Gastrocnemius medialis (tissue), 4 donors: ENCODE data around the gene CHID1. TPM values are rescaled to one million over a fixed set of nuclear protein-coding genes. Genes with fewer than 3 reads are reported as not detected.

Experiments used
- ATAC-seq, 2 donors: fragments of 150-250 bp; one replicate each; pipeline ENCODE4 v1.9.1; 2016
- DNase-seq, 2 donors: peaks; one replicate each; pipeline ENCODE4 v3.0.0-alpha.2; 2019
- H3K27ac ChIP-seq, 4 donors: fragments of 200-600 bp; sonication (generic); 1 replicate in 1 of 4; 2 replicates in 3 of 4; pipeline ENCODE4 v1.5.1; 2016 to 2018; ENCODE audit warnings: mild to moderate bottlenecking in 2 of 4, moderate library complexity in 1 of 4
- H3K27me3 ChIP-seq, 3 donors: fragments of 200-600 bp; sonication (generic) in 2 of 3; 1 replicate in 1 of 3; 2 replicates in 2 of 3; pipeline versions ENCODE4 v1.5.1 to v1.6.0; 2016 to 2019; ENCODE audit warnings: mild to moderate bottlenecking in 1 of 3, moderate library complexity in 1 of 3
- H3K36me3 ChIP-seq, 2 donors: fragments of 200-600 bp; sonication (generic) in 1 of 2; one replicate each; pipeline ENCODE4 v1.5.1; 2017 to 2018
- H3K4me1 ChIP-seq, 2 donors: fragments of 200-600 bp; sonication (generic) in 1 of 2; one replicate each; pipeline ENCODE4 v1.5.1; 2016 to 2017; ENCODE audit warnings: mild to moderate bottlenecking in 2 of 2
- H3K4me3 ChIP-seq, 4 donors: fragments of 200-600 bp; sonication (generic) in 3 of 4; 1 replicate in 1 of 4; 2 replicates in 3 of 4; pipeline ENCODE4 v1.5.1; 2016 to 2019; ENCODE audit warnings: mild to moderate bottlenecking in 2 of 4
- H3K9me3 ChIP-seq, 3 donors: fragments of 200-600 bp; sonication (generic) in 2 of 3; 1 replicate in 1 of 3; 2 replicates in 2 of 3; pipeline ENCODE4 v1.5.1; 2016 to 2019
- CTCF ChIP-seq, 5 experiments: fragments of 450-650 bp in 3 of 5; fragments of 200-600 bp in 2 of 5; sonication (generic) in 2 of 5; IDR thresholded peaks in 4 of 5; conservative IDR thresholded peaks in 1 of 5; 1 replicate in 4 of 5; 2 replicates in 1 of 5; pipeline ENCODE4 v1.5.1; 2016 to 2019; ENCODE audit warnings: antibody characterized with exemption in 5 of 5, mild to moderate bottlenecking in 3 of 5, moderate library complexity in 3 of 5
- POLR2A ChIP-seq, 2 donors: fragments of 450-650 bp; IDR thresholded peaks; one replicate each; pipeline ENCODE4 v1.6.1; 2017; ENCODE audit warnings: antibody characterized with exemption in 2 of 2, mild to moderate bottlenecking in 2 of 2, moderate library complexity in 2 of 2
- in situ Hi-C, 4 donors: fragments of 200-750 bp; cut with MboI; loops; one replicate each; pipeline versions ENCODE4 v1.15.0 to v1.8.0; 2017; ENCODE audit warnings: low sequenced_read_pairs in 4 of 4
- intact Hi-C: fragments of 100-400 bp; cut with DNase I; formaldehyde crosslinking; loops from one replicate; pipeline ENCODE4 v1.15.1; 2023; ENCODE audit warnings: low total_unique reads
- total RNA-seq, 4 donors: library from RNA; depleted of rRNA; stranded (reverse); fragments of >200 nt; gene quantifications; one replicate each; pipeline versions ENCODE4 v1.1.0 to v1.2.3, GENCODE V29; 2016

Gene CHID1
- total RNA-seq, 4 donors from 2014 or later: 23.3 to 43.2 (median 33.1) TPM

- intact Hi-C loops (no loop called here), in situ Hi-C loops (no loop called here)
- H3K4me1 ChIP-seq: peaks cover 8 to 14% of the 10 kb centered on the region in 2 donors
- no peaks in the 10 kb centered on the region for H3K27me3 ChIP-seq
- no peak overlapping the region for H3K27ac ChIP-seq
- ATAC-seq: no peak
- no peak for DNase-seq
- TF ChIP-seq CTCF (IDR thresholded peaks at IDR 0.05 in 4 of 5, conservative IDR thresholded peaks at IDR 0.05 in 1 of 5) (no peak), POLR2A (IDR thresholded peaks at IDR 0.05) (no peak)
- peaks cover 0 to 29% of the 10 kb centered on the region in 2 donors for H3K36me3 ChIP-seq
- H3K9me3 ChIP-seq: no peaks in the 10 kb centered on the region
- H3K4me3 ChIP-seq: no peak overlapping the region
Measured at GRCh38 chr11:957212-957920, 46.8 kb upstream of the CHID1 start.

GRCh38 chr11:955154-956063 lies 44.8 kb upstream of the CHID1 start:
- Histone ChIP-seq H3K9me3 (no peaks in the 10 kb centered on the region), H3K4me3 (no peak overlapping the region), H3K27me3 (no peaks in the 10 kb centered on the region), H3K36me3 (peaks cover 0 to 13% of the 10 kb centered on the region in 2 donors), H3K27ac (no peak overlapping the region), H3K4me1 (peaks cover 8 to 14% of the 10 kb centered on the region in 2 donors)
- ATAC-seq: peak in 1 of 2 donors; percentile 62
- intact Hi-C loops (no loop called here), in situ Hi-C loops (no loop called here)
- no peak for DNase-seq
- no peak for TF ChIP-seq CTCF (IDR thresholded peaks at IDR 0.05 in 4 of 5, conservative IDR thresholded peaks at IDR 0.05 in 1 of 5)
- no peak for TF ChIP-seq POLR2A (IDR thresholded peaks at IDR 0.05)

- intact Hi-C loops: no loop called here
- H3K4me3 ChIP-seq: no peak overlapping the region
- DNase-seq (no peak), ATAC-seq (no peak)
- in situ Hi-C loops: no loop called here
- no peaks in the 10 kb centered on the region for H3K27me3 ChIP-seq
- TF ChIP-seq POLR2A (IDR thresholded peaks at IDR 0.05) (no peak), CTCF (IDR thresholded peaks at IDR 0.05 in 4 of 5, conservative IDR thresholded peaks at IDR 0.05 in 1 of 5) (no peak)
- no peak overlapping the region for H3K27ac ChIP-seq
- peaks cover 0 to 4% of the 10 kb centered on the region in 2 donors for H3K36me3 ChIP-seq
- peaks cover 8 to 14% of the 10 kb centered on the region in 2 donors for H3K4me1 ChIP-seq
- H3K9me3 ChIP-seq: no peaks in the 10 kb centered on the region
Measured at GRCh38 chr11:954392-955153, 44.0 kb upstream of the CHID1 start.

- in situ Hi-C loops (no loop called here), intact Hi-C loops (no loop called here)
- Histone ChIP-seq H3K36me3 (no peaks in the 10 kb centered on the region), H3K27ac (no peak overlapping the region), H3K4me1 (peaks cover 8 to 14% of the 10 kb centered on the region in 2 donors), H3K4me3 (no peak overlapping the region), H3K9me3 (no peaks in the 10 kb centered on the region), H3K27me3 (no peaks in the 10 kb centered on the region)
- TF ChIP-seq POLR2A (IDR thresholded peaks at IDR 0.05): no peak
- no peak for TF ChIP-seq CTCF (IDR thresholded peaks at IDR 0.05 in 4 of 5, conservative IDR thresholded peaks at IDR 0.05 in 1 of 5)
- ATAC-seq (no peak), DNase-seq (no peak)
Measured at GRCh38 chr11:953512-953911, 42.9 kb upstream of the CHID1 start.
